ENCODE results near the gene BCL2L12. TPM values are rescaled to one million over a fixed set of nuclear protein-coding genes. Genes with fewer than 3 reads are reported as not detected.
"Not testable (repeated sequence)": the region's sequence is repeated elsewhere in the genome, so short reads cannot be mapped to it uniquely, and the experiment has no call there.

BCL2L12 gene
- 1 to 10 TPM; 4.2 to 9.9 (median 6.0) TPM for total RNA-seq

- TF ChIP-seq POLR2A (IDR thresholded peaks at IDR 0.05; ENCODE audit: low read depth) (peak; percentile 65), EP300 (IDR thresholded peaks at IDR 0.05) (no peak), POLR2AphosphoS5 (IDR thresholded peaks at IDR 0.05) (peak; percentile 89 to 97), CTCF (IDR thresholded peaks at IDR 0.05) (peak in 1 of 3 experiments; percentile 41)
- no peaks in the 10 kb centered on the region for H3K9me3 ChIP-seq
- WGBS, result under 1% methylated on average over 26 of the region's 50 CpGs
- H3K4me3 ChIP-seq, result peak within 1 kb of the TSS; percentile 59 to 71 (median 68)
- DNase-seq (ENCODE audit: extremely low spot score), result peak; percentile 99
- peaks cover 10 to 52% (median 32%) of the 10 kb centered on the region in 4 donors for H3K36me3 ChIP-seq
- H3K4me1 ChIP-seq, result peaks cover 18 to 37% (median 26%) of the 10 kb centered on the region in 4 donors
- H3K27ac ChIP-seq (replicated peaks in 1 of 4), result peak within 1 kb of the TSS; percentile 86 to 91 (median 89)
- no peaks in the 10 kb centered on the region for H3K27me3 ChIP-seq
- intact Hi-C loops (cut with DNase I), result loop anchor here (2.0 kb wide), 1 partner anchor 23 kb away; the partner anchor contains the start of gene SCAF1
These were observed at the start of gene BCL2L12, which contains the start of gene IRF3 for GRCh38 chr19:49665351-49666119. TSS of gene BCL2L12 (plus strand) at chr19:49665933. CDS start at chr19:49666693, 760 bp downstream. TSS of gene IRF3 (minus strand) at chr19:49665857. CDS start at chr19:49664838, 1,019 bp downstream.

GRCh38 chr19:49616532-49616931 lies 49.2 kb upstream of the BCL2L12 start:
- Histone ChIP-seq H3K36me3 (peaks cover 33 to 81% (median 74%) of the 10 kb centered on the region in 4 donors), H3K4me1 (peaks cover 2 to 26% (median 21%) of the 10 kb centered on the region in 4 donors), H3K27ac (replicated peaks in 1 of 4) (no peak overlapping the region), H3K9me3 (no peaks in the 10 kb centered on the region), H3K4me3 (no peak overlapping the region), H3K27me3 (no peaks in the 10 kb centered on the region)
- TF ChIP-seq POLR2A (IDR thresholded peaks at IDR 0.05; ENCODE audit: low read depth) (no peak), EP300 (IDR thresholded peaks at IDR 0.05) (no peak), CTCF (IDR thresholded peaks at IDR 0.05) (no peak), POLR2AphosphoS5 (IDR thresholded peaks at IDR 0.05) (no peak)
- 100% methylated on average over 5 of the region's 7 CpGs for WGBS
- DNase-seq (ENCODE audit: extremely low spot score), result no peak
- intact Hi-C loops (cut with DNase I), result no loop called here

- intact Hi-C loops (cut with DNase I), result no loop called here
These were observed 48.8 kb upstream of the BCL2L12 start for GRCh38 chr19:49616945-49617344.

GRCh38 chr19:49617860-49618259 lies 47.9 kb upstream of the BCL2L12 start:
- H3K27me3 ChIP-seq; intact Hi-C loops (cut with DNase I); DNase-seq (ENCODE audit: extremely low spot score); H3K27ac ChIP-seq (replicated peaks in 1 of 4); H3K4me3 ChIP-seq; H3K9me3 ChIP-seq: not testable (repeated sequence)
- Histone ChIP-seq H3K36me3 (peaks cover 33 to 85% (median 83%) of the 10 kb centered on the region in 4 donors), H3K4me1 (peaks cover 2 to 16% (median 13%) of the 10 kb centered on the region in 4 donors)
- WGBS, result 91% methylated on average over 13 of the region's 13 CpGs

More at GRCh38 chr19:49616945-49617344, 48.8 kb upstream of the BCL2L12 start:
- H3K4me3 ChIP-seq, result no peak overlapping the region
- H3K9me3 ChIP-seq, result no peaks in the 10 kb centered on the region
- peaks cover 2 to 26% (median 21%) of the 10 kb centered on the region in 4 donors for H3K4me1 ChIP-seq
- peaks cover 33 to 85% (median 78%) of the 10 kb centered on the region in 4 donors for H3K36me3 ChIP-seq
- DNase-seq (ENCODE audit: extremely low spot score), result no peak
- 91% methylated on average over 7 of the region's 7 CpGs for WGBS
- H3K27ac ChIP-seq (replicated peaks in 1 of 4), result no peak overlapping the region
- TF ChIP-seq CTCF (IDR thresholded peaks at IDR 0.05) (no peak), EP300 (IDR thresholded peaks at IDR 0.05) (no peak), POLR2AphosphoS5 (IDR thresholded peaks at IDR 0.05) (no peak), POLR2A (IDR thresholded peaks at IDR 0.05; ENCODE audit: low read depth) (no peak)
- no peaks in the 10 kb centered on the region for H3K27me3 ChIP-seq
